Effector memory CD8-positive, alpha-beta T cell (primary cell): ENCODE data around the gene RBM10.
"Not testable (repeated sequence)": the region's sequence is repeated elsewhere in the genome, so short reads cannot be mapped to it uniquely, and the experiment has no call there.

Source experiments
- ATAC-seq: fragments of 150-1000 bp; cut with Tn5 transposase; replicated peaks from 2 replicates; pipeline ENCODE4 v1.10.0; 2021; ENCODE audit warnings: mild to moderate bottlenecking, moderate library complexity
- DNase-seq, 3 experiments: peaks; one replicate each; pipeline ENCODE4 v3.0.0; 2021
- H3K27ac Mint-ChIP-seq, 2 donors: one replicate each; pipeline ENCODE4 v1.8.0; 2022; ENCODE audit warnings: mild to moderate bottlenecking in 2 of 2, mixed read lengths in 2 of 2, moderate library complexity in 2 of 2
- H3K27me3 Mint-ChIP-seq, 2 donors: one replicate each; pipeline ENCODE4 v1.8.0; 2022; ENCODE audit warnings: mixed read lengths in 2 of 2
- H3K36me3 Mint-ChIP-seq: one replicate; pipeline ENCODE4 v1.8.0; 2022; ENCODE audit warnings: mild to moderate bottlenecking, moderate library complexity, mixed read lengths; ENCODE audit not compliant: insufficient read depth
- H3K4me1 Mint-ChIP-seq, 2 donors: one replicate each; pipeline ENCODE4 v1.8.0; 2022; ENCODE audit warnings: low read depth in 2 of 2, mixed read lengths in 2 of 2
- H3K4me3 Mint-ChIP-seq, 2 donors: one replicate each; pipeline ENCODE4 v1.8.0; 2022; ENCODE audit warnings: mild to moderate bottlenecking in 2 of 2, mixed read lengths in 2 of 2, moderate library complexity in 2 of 2
- H3K9me3 Mint-ChIP-seq, 2 donors: one replicate each; pipeline ENCODE4 v1.8.0; 2022; ENCODE audit warnings: mixed read lengths in 2 of 2

RBM10 gene

DNA sequence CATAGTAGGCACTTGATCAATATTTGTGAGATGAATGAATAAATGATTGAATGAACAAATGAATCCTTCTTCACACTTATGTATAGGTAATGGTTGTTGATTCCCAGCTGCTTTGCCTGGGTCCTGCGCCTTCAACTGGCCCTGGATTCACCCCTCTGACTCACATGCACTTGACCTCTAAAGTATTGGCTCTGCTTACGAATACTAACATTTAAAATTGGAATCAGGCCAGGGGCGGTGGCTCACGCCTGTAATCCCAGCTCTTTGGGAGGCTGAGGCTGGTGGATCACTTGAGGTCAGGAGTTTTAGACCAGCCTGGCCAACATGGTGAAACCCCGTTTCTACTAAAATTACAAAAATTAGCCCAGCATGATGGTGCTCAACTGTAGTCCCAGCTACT is 9.4 kb upstream of the RBM10 start:
- H3K4me3 Mint-ChIP-seq, H3K9me3 Mint-ChIP-seq, H3K27ac Mint-ChIP-seq, H3K4me1 Mint-ChIP-seq, DNase-seq, ATAC-seq, H3K27me3 Mint-ChIP-seq: not testable (repeated sequence)
- H3K36me3 Mint-ChIP-seq, result peaks cover 10% of the 10 kb centered on the region

DNA sequence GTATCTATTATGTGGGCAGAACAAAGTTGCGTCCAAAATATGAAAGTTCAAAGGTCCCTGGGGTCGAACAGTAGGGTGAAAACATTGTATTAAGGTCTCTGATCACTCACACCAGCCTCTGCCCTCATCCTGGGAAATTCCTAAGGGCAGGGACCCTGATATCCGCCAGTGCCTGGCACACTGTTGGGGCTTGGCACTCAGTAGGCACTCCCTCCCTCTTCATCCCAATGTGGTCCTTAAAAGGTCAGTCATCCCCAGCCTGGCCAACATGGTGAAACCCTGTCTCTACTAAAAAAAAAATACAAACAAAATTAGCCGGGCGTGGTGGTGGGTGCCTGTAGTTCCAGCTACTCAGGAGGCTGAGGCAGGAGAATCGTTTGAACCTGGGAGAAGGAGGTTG is 6.8 kb upstream of the RBM10 start:
- peaks cover 6 to 11% of the 10 kb centered on the region in 2 donors for H3K4me1 Mint-ChIP-seq
- DNase-seq (no peak), ATAC-seq (no peak)
- no peak overlapping the region for H3K4me3 Mint-ChIP-seq
- no peaks in the 10 kb centered on the region for H3K27me3 Mint-ChIP-seq
- H3K36me3 Mint-ChIP-seq, result peaks cover 19% of the 10 kb centered on the region
- H3K9me3 Mint-ChIP-seq, result no peaks in the 10 kb centered on the region
- H3K27ac Mint-ChIP-seq, result no peak overlapping the region

GRCh38 chrX:47143894-47144625 is 961 bp upstream of the RBM10 start:
- H3K27me3 Mint-ChIP-seq, result no peaks in the 10 kb centered on the region
- no peaks in the 10 kb centered on the region for H3K9me3 Mint-ChIP-seq
- DNase-seq (peak in 2 of 3 experiments; percentile 0 to 16), ATAC-seq (peak; percentile 2)
- H3K27ac Mint-ChIP-seq, result peak overlapping the region; percentile 98 to 99
- peak overlapping the region; percentile 99 to 100 for H3K4me3 Mint-ChIP-seq
- H3K4me1 Mint-ChIP-seq, result peaks cover 29 to 33% of the 10 kb centered on the region in 2 donors
- H3K36me3 Mint-ChIP-seq, result peaks cover 36% of the 10 kb centered on the region

DNA sequence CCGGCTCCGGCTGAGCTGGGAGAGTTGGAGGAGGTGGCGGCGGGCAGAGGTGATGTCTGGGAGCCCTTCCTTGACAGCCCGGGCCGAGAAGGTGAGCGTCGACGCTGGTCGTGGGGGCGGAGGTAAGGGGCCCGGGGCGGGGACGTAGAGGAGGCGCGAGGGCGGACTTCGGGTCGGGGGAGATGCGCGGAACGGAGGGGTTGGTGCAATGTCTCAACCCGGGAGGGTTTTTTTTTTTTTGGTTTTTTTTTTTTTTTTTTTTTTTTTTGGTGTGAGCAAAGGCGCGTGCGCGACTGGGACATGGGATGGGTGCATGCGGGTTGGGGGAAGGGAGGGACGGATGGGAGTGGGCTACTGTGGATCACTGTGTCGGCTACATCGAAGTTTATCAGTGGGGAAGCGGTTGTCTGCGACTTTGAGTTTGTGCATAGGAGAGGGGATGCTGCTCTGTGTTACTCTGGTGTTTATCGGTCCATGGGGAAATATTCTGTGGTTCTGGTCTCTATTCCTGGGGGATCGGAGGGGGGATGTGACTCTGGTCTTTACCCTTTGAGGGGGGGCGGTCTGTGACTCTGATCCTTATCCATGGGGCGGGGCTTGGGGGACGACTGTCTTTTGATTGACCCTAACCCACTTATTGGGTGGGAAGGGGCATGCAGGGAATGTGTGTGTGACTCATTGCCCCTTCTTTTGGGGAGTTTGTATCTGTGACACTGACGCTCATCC is 537 bp downstream of the RBM10 start:
- Mint-ChIP-seq H3K9me3 (no peaks in the 10 kb centered on the region), H3K27me3 (no peaks in the 10 kb centered on the region), H3K27ac (peak overlapping the region; percentile 98 to 99), H3K4me1 (peaks cover 29 to 31% of the 10 kb centered on the region in 2 donors), H3K4me3 (peak overlapping the region; percentile 99 to 100), H3K36me3 (peaks cover 36% of the 10 kb centered on the region)
- no peak for DNase-seq
- peak; percentile 18 for ATAC-seq

DNA sequence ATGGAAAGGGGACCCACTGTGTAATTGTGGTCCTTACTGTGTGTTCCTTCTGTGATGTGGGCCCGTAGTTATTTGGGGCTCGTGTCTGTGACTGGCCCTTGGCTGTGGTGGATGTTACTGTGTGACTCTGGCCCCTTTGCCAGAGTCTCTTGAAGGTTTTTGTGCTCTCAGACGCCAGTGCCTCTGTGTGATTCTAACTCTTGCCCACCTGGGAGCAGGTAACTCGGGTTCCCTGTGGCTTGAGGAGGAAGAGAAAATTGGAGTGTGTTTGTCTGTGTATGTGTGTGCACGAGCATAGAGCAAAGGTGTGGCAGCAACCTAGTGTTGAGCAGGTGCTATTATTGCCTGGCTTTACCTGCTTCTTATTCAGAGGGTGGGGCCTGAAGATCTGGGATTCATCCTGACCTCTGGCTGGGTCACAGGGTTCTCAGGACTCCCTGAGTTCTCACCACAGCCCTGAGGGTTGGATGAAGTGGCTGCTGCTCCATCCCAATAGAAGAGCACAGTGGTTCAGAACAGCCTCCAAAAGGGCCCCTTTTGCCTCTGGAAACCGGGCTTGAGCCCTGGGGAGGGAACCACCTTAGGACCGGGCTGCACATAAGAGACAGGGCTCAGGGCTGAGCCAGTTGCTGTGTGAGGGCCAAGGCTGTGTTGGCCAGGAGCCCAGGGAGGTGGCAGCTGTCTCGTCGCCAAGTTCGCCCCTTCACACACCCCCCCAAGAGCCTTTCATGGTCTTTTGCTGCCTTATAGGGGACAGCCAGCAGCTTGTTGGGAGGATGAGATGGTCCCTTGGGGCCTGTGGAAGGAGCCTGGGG is 1.3 kb downstream of the RBM10 start:
- Mint-ChIP-seq H3K27me3 (no peaks in the 10 kb centered on the region), H3K4me1 (peaks cover 29 to 30% of the 10 kb centered on the region in 2 donors), H3K36me3 (peaks cover 38% of the 10 kb centered on the region), H3K27ac (peak overlapping the region; percentile 98 to 99), H3K4me3 (peak overlapping the region; percentile 99 to 100), H3K9me3 (no peaks in the 10 kb centered on the region)
- ATAC-seq (no peak), DNase-seq (no peak)

- no peaks in the 10 kb centered on the region for H3K9me3 Mint-ChIP-seq
- no peaks in the 10 kb centered on the region for H3K27me3 Mint-ChIP-seq
- peak overlapping the region in 1 of 2 donors; percentile 83 for H3K27ac Mint-ChIP-seq
- H3K4me3 Mint-ChIP-seq, result peak overlapping the region; percentile 99 to 100
- H3K4me1 Mint-ChIP-seq, result peaks cover 29 to 30% of the 10 kb centered on the region in 2 donors
- DNase-seq (no peak), ATAC-seq (no peak)
- H3K36me3 Mint-ChIP-seq, result peaks cover 37% of the 10 kb centered on the region
Measured at GRCh38 chrX:47146936-47147859, 2.2 kb downstream of the RBM10 start.

- no peak for ATAC-seq
- peaks cover 51% of the 10 kb centered on the region for H3K36me3 Mint-ChIP-seq
- H3K4me3 Mint-ChIP-seq, result no peak overlapping the region
- H3K27me3 Mint-ChIP-seq, result no peaks in the 10 kb centered on the region
- no peaks in the 10 kb centered on the region for H3K9me3 Mint-ChIP-seq
- no peak overlapping the region for H3K27ac Mint-ChIP-seq
- peaks cover 19 to 20% of the 10 kb centered on the region in 2 donors for H3K4me1 Mint-ChIP-seq
- no peak for DNase-seq
Measured at GRCh38 chrX:47148946-47149345, 3.9 kb downstream of the RBM10 start.

GRCh38 chrX:47151435-47151834 is 6.4 kb downstream of the RBM10 start:
- DNase-seq (no peak), ATAC-seq (no peak)
- Mint-ChIP-seq H3K27me3 (no peaks in the 10 kb centered on the region), H3K4me1 (peaks cover 10 to 11% of the 10 kb centered on the region in 2 donors), H3K4me3 (no peak overlapping the region), H3K27ac (no peak overlapping the region), H3K9me3 (no peaks in the 10 kb centered on the region), H3K36me3 (peaks cover 54% of the 10 kb centered on the region)

DNA sequence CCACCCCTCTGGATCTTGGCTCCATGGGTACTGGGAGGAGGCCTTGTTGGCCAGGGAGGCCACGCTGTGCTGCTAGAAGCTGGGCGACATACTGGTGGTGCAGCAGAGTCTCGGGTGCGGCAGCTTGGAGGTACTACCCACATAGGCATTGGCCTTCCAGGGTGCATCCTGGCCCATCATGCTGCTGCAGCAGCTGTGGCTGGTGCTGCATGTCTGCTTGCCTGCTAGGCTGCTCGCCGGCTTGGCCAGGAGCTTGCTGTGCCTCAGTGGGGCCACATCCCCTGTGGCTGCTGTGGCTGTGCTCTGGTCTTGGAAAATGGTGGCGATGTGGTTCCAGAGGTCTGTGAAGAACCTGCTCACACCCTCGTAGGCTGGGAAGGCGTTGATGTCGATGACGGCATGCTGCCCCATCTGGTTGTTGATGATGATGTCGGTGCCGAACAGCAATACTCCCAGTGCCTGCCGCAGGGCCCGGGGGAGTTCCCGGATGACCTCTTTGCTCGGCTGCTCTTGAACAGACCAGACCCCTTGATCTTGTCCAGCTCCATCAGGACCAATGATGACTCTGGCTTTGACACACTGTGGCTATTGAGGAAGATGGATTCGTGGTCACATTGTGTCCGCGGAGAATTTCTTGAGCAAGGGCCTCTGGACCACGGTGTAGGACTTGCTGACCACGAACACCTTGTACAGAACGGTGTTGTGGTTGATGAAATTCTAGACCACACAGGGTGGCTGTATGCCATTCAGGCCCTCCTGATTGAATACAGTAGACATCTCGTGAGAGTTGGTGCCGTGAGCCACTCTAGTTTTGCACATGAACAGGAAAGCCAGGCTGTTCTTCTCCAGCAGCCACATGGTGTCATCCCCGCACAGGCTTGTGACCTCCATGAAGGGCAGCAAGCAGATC is 11.8 kb downstream of the RBM10 start:
- Mint-ChIP-seq H3K27me3 (no peaks in the 10 kb centered on the region), H3K27ac (peak overlapping the region in 1 of 2 donors; percentile 70), H3K4me3 (no peak overlapping the region), H3K4me1 (no peaks in the 10 kb centered on the region), H3K36me3 (peaks cover 60% of the 10 kb centered on the region), H3K9me3 (no peaks in the 10 kb centered on the region)
- DNase-seq (no peak), ATAC-seq (no peak)

DNA sequence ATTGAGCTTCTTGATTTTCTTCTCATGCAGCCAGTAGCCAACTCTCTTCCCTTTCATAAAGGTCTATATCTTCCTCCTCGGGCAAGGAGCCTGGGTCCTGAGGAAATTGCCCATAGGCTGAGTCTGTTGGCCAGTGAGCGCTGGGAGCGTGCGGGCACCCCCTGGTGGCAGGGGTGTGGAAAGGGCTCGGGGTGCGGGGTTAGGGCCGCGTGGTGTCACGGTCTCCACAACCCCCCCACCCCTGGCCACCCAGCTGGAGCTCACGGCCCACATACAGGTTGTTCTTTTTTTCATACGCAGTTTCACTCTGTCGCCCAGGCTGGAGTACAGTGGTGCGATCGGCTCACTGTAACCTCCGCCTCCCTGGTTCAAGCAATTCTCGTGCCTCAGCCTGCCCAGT is 13.1 kb downstream of the RBM10 start:
- Mint-ChIP-seq H3K4me1 (no peaks in the 10 kb centered on the region), H3K4me3 (no peak overlapping the region), H3K36me3 (peaks cover 52% of the 10 kb centered on the region), H3K9me3 (no peaks in the 10 kb centered on the region), H3K27me3 (no peaks in the 10 kb centered on the region), H3K27ac (no peak overlapping the region)
- no peak for DNase-seq
- ATAC-seq, result no peak

DNA sequence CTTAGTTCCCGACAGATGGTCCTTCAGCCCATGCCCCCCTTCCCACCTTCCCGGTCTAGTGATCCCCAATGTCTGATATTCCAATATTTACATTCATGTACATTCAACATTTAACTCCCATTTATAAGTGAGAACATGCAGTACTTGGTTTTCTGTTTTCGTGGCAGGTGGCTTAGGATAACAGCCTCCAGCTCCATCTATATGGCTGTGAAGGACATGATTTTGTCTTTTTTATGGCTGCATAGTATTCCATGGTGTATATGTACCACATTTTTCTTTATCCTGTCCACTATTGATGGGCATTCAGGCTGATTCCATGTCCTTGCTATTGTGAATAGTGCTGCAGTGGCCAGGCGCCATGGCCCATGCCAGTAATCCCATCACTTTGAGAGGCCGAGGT is 13.8 kb downstream of the RBM10 start:
- ATAC-seq, result no peak
- H3K4me1 Mint-ChIP-seq, result no peaks in the 10 kb centered on the region
- H3K36me3 Mint-ChIP-seq, result peaks cover 51% of the 10 kb centered on the region

GRCh38 chrX:47160781-47161180 is 15.8 kb downstream of the RBM10 start:
- Mint-ChIP-seq H3K4me1 (no peaks in the 10 kb centered on the region), H3K27me3 (no peaks in the 10 kb centered on the region), H3K4me3 (no peak overlapping the region), H3K9me3 (no peaks in the 10 kb centered on the region), H3K27ac (peak overlapping the region in 1 of 2 donors; percentile 46), H3K36me3 (peaks cover 51% of the 10 kb centered on the region)
- DNase-seq (no peak), ATAC-seq (no peak)

More for the DNA sequence above, 13.8 kb downstream of the RBM10 start:
- H3K27ac Mint-ChIP-seq, result no peak overlapping the region
- no peaks in the 10 kb centered on the region for H3K27me3 Mint-ChIP-seq
- no peak overlapping the region for H3K4me3 Mint-ChIP-seq
- H3K9me3 Mint-ChIP-seq, result no peaks in the 10 kb centered on the region
- DNase-seq, result no peak
